SK-N-SH (cell line): Measurements from ENCODE around the gene PRXL2B.

ENCODE experiments used
- POLR2AphosphoS5 ChIP-seq: IDR thresholded peaks from 2 replicates; pipeline ENCODE4 v1.6.1; 2012; ENCODE audit warnings: low read depth, low read length
- RFX5 ChIP-seq: IDR thresholded peaks from 2 replicates; pipeline ENCODE4 v1.6.1; 2012; ENCODE audit warnings: mild to moderate bottlenecking, improper control_type of control experiment, low read length
- SMC3 ChIP-seq: IDR thresholded peaks from 2 replicates; pipeline ENCODE4 v1.6.1; 2012; ENCODE audit warnings: low read depth, low read length, improper control_type of control experiment
- TCF12 ChIP-seq: IDR thresholded peaks from 2 replicates; pipeline ENCODE4 v1.4.0; 2012

DNA sequence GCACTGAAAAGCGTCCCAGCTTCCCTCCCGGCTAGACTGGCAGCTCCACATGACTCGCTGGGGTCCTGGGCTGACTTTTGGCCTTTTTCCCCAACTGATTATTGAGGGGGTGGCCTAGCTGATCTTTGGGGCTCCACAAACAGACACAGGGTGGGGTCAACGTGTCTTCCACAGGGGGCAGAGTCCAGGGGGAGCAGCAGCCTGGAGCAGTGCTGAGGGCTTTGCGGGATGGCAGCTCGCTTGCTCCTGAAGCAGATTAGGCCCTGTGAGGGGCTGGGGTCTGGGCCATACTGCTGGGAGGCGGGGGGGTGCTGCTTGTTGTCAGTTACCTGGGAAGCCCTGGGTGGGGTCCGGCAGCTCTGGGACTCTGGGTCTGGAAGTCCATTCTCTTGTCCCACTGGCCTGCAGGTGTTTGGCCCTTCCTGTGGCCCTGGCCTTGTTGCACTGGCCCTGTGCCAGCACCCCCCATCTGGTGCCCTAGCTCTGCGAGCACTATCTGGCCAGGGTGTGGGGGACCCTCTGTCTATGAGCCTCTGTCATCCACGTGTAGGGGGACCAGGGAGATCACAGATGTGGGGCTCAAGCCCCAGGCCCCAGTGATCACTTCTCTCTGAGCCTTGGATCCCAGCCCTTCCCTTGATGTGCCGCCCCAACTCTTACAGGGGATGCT lies 44.2 kb upstream of the PRXL2B start:
- no peak for TF ChIP-seq POLR2AphosphoS5
- TF ChIP-seq RFX5 = no peak
- TF ChIP-seq TCF12 = no peak
- TF ChIP-seq SMC3 = no peak
